Measurements from ENCODE around the gene C5orf58. TPM values are rescaled to one million over a fixed set of nuclear protein-coding genes. Genes with fewer than 3 reads are reported as not detected.

Gene C5orf58
- total RNA-seq, 1 donor: not detected

DNA sequence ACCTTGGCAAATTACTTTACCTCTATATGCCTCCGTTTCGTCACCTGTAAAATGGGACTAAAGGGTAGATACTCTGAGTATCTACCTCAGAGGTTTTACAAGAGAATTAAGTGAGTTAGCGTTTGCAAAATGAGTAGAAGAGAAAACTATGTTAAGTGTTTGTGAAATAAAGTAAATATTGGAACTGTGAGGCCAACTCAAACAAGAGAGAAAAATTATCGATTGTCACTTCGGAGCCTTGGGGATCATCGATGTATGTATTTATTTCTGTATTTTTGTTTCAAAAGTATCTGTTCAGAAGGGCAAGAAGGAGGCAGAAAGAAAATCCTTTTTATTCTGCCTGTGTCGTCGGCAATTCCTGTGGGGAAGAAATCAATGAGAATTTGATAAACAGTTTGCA lies 25.8 kb upstream of the C5orf58 start:
- TF ChIP-seq, protein P1, sequence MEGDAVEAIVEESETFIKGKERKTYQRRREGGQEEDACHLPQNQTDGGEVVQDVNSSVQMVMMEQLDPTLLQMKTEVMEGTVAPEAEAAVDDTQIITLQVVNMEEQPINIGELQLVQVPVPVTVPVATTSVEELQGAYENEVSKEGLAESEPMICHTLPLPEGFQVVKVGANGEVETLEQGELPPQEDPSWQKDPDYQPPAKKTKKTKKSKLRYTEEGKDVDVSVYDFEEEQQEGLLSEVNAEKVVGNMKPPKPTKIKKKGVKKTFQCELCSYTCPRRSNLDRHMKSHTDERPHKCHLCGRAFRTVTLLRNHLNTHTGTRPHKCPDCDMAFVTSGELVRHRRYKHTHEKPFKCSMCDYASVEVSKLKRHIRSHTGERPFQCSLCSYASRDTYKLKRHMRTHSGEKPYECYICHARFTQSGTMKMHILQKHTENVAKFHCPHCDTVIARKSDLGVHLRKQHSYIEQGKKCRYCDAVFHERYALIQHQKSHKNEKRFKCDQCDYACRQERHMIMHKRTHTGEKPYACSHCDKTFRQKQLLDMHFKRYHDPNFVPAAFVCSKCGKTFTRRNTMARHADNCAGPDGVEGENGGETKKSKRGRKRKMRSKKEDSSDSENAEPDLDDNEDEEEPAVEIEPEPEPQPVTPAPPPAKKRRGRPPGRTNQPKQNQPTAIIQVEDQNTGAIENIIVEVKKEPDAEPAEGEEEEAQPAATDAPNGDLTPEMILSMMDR (IDR thresholded peaks at IDR 0.05; ENCODE audit: insufficient read depth, low read depth, low read length): no peak
- DNase-seq (ENCODE audit: low read depth): no peak
- no peak overlapping the region for H3K4me3 ChIP-seq (ENCODE audit: low read depth, low read length)

DNA sequence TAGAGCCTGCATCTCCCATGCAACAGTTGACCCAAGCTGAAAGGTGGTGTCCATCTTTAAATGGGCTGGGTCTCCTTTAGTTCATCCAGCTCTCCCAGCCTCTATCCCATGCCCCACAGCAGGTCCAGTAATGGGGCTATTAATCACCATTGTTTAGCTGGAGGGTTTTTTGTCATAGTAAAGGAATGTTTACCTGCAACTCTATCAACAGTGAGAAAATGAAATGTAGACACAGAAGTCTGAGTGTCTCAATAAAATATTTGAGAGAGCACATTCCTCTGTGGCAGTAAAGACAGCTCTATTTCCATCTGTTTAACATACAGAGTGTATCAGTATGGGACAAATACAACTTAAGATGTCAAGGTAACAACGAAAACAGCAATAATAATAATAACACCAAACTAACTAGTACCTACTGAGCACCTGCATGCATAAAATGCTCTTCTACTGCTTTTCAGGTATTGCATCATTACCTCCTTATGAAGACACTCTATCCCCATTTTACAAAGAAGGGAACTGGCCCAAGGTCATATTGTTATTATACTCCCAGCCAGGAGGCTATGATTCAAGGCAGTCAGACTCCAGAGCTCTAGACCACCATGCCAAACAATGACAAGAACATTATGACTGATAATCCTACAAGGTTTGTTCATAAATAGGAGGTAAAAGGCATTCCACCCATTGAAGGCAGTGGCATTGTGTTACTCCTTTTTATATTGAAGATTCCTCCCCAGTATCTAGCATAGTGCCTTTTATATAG lies 21.0 kb upstream of the C5orf58 start:
- no peak for DNase-seq (ENCODE audit: low read depth)

DNA sequence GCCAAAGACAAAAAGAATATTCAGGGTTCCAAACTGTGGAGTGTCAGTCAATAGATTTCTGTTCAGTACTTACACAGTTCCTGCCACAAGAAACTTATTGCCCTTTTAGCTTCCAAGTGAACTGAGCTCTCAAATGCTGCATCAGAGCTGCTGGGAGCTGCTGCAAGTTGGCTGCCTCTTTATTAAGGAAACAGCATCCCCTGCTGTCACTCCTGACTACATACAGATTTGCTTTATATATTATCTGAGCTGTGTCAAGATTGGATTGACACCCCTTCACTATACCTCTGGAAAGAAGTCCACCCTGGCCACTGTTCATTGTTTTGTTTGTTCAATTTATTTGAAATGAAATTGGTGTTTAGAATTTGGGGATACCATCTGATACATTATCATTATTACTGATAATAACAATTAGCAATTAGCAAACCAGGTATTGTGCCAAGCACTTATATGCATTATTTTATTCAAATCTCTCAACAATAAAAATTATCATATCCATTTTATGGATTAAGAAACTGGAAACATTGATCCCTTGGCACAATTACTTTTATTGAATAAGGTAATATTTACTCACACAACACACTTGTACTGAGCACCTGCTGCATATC lies 16.4 kb upstream of the C5orf58 start:
- peak; percentile 57 for DNase-seq (ENCODE audit: low read depth)
- no peak overlapping the region for H3K4me3 ChIP-seq (ENCODE audit: low read depth, low read length)
- TF ChIP-seq, protein P1 (IDR thresholded peaks at IDR 0.05; ENCODE audit: insufficient read depth, low read depth, low read length): peak; percentile 62

More for the DNA sequence above, 21.0 kb upstream of the C5orf58 start:
- no peak overlapping the region for H3K4me3 ChIP-seq (ENCODE audit: low read depth, low read length)
- TF ChIP-seq, protein P1 (IDR thresholded peaks at IDR 0.05; ENCODE audit: insufficient read depth, low read depth, low read length): no peak

DNA sequence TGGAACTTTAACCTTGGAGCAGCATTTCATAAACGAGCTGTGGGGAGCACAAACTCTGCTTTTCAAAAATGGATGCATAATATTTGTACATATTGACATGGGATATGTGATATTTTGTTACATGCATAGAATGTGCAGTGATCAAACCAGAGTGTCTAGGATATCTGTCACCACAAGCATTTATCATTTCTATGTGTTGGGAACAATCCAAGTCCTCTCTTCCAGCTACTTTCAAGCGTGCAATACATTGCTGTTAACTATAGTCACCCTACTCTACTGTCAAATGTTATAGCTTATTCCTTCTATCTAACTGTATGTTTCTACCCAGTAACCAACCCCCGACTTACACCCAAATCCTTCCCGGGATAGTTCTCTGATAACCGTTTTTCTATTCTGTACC lies 15.0 kb upstream of the C5orf58 start:
- TF ChIP-seq, protein P1 (IDR thresholded peaks at IDR 0.05; ENCODE audit: insufficient read depth, low read depth, low read length): no peak

DNA sequence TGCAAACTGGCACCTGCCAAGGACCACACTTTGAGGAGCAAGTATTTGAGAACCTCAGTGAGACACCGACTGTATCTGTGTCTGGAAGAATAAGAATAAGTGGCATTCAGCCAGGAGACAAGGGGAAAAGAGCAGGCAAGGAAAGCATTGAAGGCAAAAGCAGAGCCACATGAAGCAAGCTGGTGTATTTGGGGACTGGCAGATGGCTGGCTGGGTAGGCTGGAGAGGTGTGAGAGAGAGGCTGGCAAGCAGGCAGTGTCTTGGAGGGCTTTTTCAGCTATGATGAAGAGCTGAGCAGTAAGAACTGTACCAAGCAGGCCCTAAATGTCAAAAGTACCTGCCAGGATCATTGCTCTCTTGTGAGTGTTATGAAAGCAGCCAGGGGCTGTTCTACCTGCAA lies 14.1 kb upstream of the C5orf58 start:
- no peak for DNase-seq (ENCODE audit: low read depth)
- H3K4me3 ChIP-seq (ENCODE audit: low read depth, low read length): no peak overlapping the region
- TF ChIP-seq, protein P1 (IDR thresholded peaks at IDR 0.05; ENCODE audit: insufficient read depth, low read depth, low read length): no peak

More for the DNA sequence above, 15.0 kb upstream of the C5orf58 start:
- no peak for DNase-seq (ENCODE audit: low read depth)
- no peak overlapping the region for H3K4me3 ChIP-seq (ENCODE audit: low read depth, low read length)

DNA sequence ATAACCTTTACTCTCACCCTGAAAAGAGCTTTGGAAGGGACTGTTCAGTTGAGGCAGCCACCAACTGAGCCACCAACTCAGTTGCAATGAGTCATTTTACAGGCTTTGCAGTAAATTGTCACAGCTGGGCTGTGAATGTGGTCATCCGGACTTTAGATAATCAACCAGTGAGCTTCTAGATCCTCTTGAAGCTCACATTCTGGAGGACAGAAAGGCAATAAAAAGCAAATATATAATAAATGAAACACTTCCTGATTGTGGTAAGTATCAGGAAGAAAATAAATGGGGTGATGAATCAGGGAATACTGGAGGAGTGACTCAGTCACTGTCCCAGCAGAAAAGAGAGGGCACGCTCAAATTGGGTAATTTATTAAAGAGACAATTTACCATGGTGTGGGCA lies 13.2 kb upstream of the C5orf58 start:
- peak; percentile 37 for DNase-seq (ENCODE audit: low read depth)
- H3K4me3 ChIP-seq (ENCODE audit: low read depth, low read length): no peak overlapping the region
- TF ChIP-seq, protein P1 (IDR thresholded peaks at IDR 0.05; ENCODE audit: insufficient read depth, low read depth, low read length): no peak
